ENCODE measurements around the gene FOXK2. TPM values are rescaled to one million over a fixed set of nuclear protein-coding genes. Genes with fewer than 3 reads are reported as not detected.
"Not testable (repeated sequence)": the region's sequence is repeated elsewhere in the genome, so short reads cannot be mapped to it uniquely, and the experiment has no call there.

Gene FOXK2
- total RNA-seq, 2 experiments from 2014 or later, result 49.3 to 60.8 TPM

DNA sequence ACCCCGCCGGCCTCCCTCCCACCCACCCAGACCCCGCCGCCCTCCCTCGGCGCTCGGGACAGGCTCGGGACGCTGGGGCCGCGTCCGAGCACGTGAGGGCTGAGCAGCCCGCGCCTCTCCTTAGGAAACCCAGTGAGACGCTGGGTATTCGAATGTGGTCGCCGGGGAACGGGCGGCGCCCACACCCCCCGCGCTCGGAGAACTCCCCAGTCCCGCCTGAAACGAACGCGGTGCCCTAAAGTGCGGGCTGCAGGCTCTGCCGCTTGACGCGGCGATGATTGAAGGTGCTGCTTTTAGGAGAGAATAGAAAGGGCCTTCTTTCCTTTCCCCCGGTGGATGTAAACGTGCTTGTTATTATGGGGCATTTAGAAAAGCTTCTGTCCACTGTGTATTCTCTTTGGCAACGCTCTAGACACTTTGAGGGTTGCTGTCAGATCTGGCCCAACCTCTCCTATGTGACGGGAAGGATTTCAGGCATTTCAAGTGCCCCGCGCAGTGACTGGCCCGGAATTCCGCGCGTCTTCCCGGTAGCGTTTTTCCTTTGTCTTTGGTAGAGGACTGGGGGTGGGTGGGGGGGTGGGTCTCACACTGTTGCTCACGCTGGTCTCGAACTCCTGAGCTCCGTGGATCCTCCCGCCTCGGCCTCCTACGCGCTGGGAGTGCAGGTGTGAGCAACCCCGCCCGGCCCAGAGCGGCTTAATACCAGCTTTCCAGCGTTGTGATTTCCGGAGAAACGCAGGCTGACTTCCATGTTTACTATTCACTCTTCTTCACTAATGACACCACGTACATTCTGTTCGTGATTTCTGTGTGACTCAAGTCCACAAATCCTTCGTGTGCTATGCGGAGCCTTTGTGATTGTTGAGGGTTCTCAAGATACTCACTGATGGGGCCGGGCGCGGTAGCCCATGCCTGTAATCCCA, 21.8 kb upstream of the FOXK2 start:
- H3K4me1 Mint-ChIP-seq (ENCODE audit: low read depth), result peaks cover 22% of the 10 kb centered on the region
- DNase-seq, result peak; percentile 55
- ChIA-PET POLR2A (interaction anchor here (0.9 to 1.6 kb wide), 5 partner anchors 9 to 49 kb away, joined by 3 to 6 read pairs (median 4); partner anchors contain the start of gene FOXK2), CTCF (interaction anchor here (1.3 to 4.3 kb wide), 2 partner anchors 22 to 57 kb away, joined by 3 to 17 read pairs; partner anchors contain the start of gene FOXK2)
- H3K9me3 Mint-ChIP-seq, result no peaks in the 10 kb centered on the region
- no peaks in the 10 kb centered on the region for H3K27me3 Mint-ChIP-seq
- peak overlapping the region; percentile 81 for H3K27ac Mint-ChIP-seq
- no peaks in the 10 kb centered on the region for H3K36me3 Mint-ChIP-seq
- H3K4me3 Mint-ChIP-seq, result peak overlapping the region; percentile 78
- intact Hi-C loops (cut with micrococcal nuclease), result loop anchor here (1.0 to 5.0 kb wide), 3 partner anchors 22 to 39 kb away; partner anchors contain the start of genes FOXK2 and NARF

DNA sequence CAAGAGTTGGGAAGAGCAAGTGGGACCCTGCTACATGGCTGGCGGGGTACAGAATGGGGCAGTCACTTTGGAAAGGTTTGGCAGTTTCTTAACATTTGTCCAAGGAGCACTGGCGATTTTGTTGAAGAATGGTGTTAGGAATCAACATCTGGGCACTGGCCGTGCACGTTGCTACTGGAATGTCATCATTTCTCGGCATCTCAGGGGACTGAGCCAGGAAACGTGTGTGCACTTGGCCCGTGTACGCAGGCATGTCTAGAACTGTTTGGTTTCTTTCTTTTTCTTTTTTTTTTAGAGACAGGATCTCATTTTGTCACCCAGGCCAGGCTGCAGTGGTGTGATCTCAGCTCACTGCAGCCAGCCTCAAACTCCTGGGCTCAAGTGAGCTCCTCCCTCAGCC, 17.3 kb upstream of the FOXK2 start:
- Mint-ChIP-seq H3K4me1 (ENCODE audit: low read depth) (peaks cover 15% of the 10 kb centered on the region), H3K9me3 (no peaks in the 10 kb centered on the region), H3K27me3 (no peaks in the 10 kb centered on the region), H3K4me3 (no peak overlapping the region), H3K27ac (no peak overlapping the region), H3K36me3 (no peaks in the 10 kb centered on the region)
- intact Hi-C loops (cut with micrococcal nuclease), result no loop called here
- ChIA-PET CTCF (no interaction called here), POLR2A (no interaction called here)
- no peak for DNase-seq

DNA sequence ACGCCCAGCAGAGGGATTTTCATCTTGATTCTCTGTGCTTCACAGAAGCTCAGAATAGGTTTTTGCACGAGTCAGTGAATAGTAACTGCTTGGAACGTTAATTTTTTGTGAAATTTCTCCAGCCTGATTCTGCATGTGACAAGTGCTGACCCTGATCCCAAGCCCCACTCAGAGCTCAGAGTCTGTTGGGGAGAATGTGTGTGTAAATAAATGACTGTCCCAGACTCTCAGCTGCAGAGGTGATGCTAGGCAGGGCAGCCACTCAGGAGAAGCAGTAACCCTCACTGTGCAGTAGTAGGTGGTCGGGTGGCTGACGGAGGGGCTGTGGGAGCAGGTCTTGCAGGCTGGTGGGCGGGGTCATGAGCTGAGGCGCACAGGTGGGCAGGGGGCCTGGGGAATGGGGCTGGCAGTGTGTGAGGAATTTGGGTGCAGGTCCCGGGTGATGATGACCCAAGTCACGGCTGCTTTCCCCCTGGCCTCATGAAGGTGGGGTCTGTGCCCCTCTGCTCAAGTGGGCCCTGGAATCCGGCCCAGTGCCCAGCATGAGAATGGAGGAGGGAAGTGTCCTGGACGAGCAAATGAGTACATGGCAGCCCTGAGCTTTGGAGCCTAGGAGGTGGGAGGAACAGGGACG, 16.3 kb upstream of the FOXK2 start:
- intact Hi-C loops (cut with micrococcal nuclease), result no loop called here
- H3K36me3 Mint-ChIP-seq, result no peaks in the 10 kb centered on the region
- H3K4me3 Mint-ChIP-seq, result no peak overlapping the region
- no peaks in the 10 kb centered on the region for H3K27me3 Mint-ChIP-seq
- ChIA-PET CTCF (interaction anchor here (0.8 kb wide), 1 partner anchor 52 kb away, joined by 4 read pairs; no protein-coding TSS in a partner anchor), POLR2A (interaction anchor here (0.5 kb wide), 1 partner anchor 22 kb away, joined by 3 read pairs; no protein-coding TSS in a partner anchor)
- H3K27ac Mint-ChIP-seq, result no peak overlapping the region
- DNase-seq, result no peak
- peaks cover 9% of the 10 kb centered on the region for H3K4me1 Mint-ChIP-seq (ENCODE audit: low read depth)
- no peaks in the 10 kb centered on the region for H3K9me3 Mint-ChIP-seq

DNA sequence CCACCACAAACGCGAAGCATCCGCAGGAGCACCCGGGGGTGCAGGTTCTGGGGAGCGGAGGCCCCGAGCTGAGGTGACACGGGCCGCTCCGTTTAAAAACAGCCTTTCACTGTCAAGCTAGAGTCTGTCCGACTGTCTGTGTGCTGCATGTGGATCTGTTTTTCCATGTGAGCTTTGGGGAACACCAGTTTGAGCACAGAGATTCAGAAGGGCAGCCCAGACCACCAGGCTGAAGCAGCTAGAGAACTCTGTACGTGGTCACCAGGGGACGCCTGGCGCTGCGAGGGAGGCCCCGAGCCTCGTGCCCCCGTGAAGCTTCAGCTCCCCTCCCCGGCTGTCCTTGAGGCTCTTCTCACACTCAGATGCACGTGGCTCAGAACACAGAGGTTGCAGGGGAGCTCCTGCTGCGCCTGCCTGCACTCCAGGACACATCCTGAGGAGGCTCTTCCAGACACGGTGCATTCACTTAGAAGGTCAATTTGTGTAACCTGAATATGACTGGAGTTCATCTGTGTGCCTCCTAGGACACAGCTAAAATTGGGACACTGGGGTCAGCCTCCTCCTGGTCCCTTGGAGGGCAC, 15.7 kb upstream of the FOXK2 start:
- no peaks in the 10 kb centered on the region for H3K9me3 Mint-ChIP-seq
- H3K36me3 Mint-ChIP-seq, result no peaks in the 10 kb centered on the region
- intact Hi-C loops (cut with micrococcal nuclease), result no loop called here
- POLR2A ChIA-PET, result interaction anchor here (0.5 kb wide), 1 partner anchor 21 kb away, joined by 3 read pairs; no protein-coding TSS in a partner anchor
- peaks cover 9% of the 10 kb centered on the region for H3K4me1 Mint-ChIP-seq (ENCODE audit: low read depth)
- CTCF ChIA-PET, result interaction anchor here (0.8 kb wide), 1 partner anchor 51 kb away, joined by 4 read pairs; no protein-coding TSS in a partner anchor
- no peak overlapping the region for H3K4me3 Mint-ChIP-seq
- DNase-seq, result no peak
- no peak overlapping the region for H3K27ac Mint-ChIP-seq
- H3K27me3 Mint-ChIP-seq, result no peaks in the 10 kb centered on the region

DNA sequence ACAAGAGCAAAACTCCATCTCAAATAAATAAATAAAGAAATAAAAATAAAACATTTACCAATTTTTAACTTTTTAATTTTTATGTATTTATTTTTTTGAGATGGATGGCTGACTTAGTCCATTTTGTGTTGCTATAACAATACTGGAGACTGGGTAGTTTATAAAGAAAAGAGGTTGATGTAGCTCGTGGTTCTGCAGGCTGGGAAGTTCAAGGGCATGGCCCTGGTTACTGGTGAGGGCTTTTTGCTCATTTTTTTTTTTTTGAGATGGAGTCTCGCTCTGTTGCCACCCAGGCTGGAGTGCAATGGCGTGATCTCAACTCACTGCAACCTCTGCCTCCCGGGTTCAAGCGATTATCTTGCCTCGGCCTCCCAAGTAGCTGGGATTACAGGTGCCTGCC, 14.2 kb upstream of the FOXK2 start:
- no peak overlapping the region for H3K4me3 Mint-ChIP-seq
- H3K27me3 Mint-ChIP-seq, result no peaks in the 10 kb centered on the region
- no peak for DNase-seq
- H3K36me3 Mint-ChIP-seq, result no peaks in the 10 kb centered on the region
- peaks cover 6% of the 10 kb centered on the region for H3K4me1 Mint-ChIP-seq (ENCODE audit: low read depth)
- POLR2A ChIA-PET, result interaction anchor here (2.3 kb wide), 1 partner anchor 14 kb away, joined by 15 read pairs; the partner anchor contains the start of gene FOXK2
- intact Hi-C loops (cut with micrococcal nuclease), result no loop called here
- no peak overlapping the region for H3K27ac Mint-ChIP-seq
- CTCF ChIA-PET, result interaction anchor here (1.2 to 1.5 kb wide), 2 partner anchors 14 to 49 kb away, joined by 3 read pairs; partner anchors contain the start of gene FOXK2
- H3K9me3 Mint-ChIP-seq, result no peaks in the 10 kb centered on the region

DNA sequence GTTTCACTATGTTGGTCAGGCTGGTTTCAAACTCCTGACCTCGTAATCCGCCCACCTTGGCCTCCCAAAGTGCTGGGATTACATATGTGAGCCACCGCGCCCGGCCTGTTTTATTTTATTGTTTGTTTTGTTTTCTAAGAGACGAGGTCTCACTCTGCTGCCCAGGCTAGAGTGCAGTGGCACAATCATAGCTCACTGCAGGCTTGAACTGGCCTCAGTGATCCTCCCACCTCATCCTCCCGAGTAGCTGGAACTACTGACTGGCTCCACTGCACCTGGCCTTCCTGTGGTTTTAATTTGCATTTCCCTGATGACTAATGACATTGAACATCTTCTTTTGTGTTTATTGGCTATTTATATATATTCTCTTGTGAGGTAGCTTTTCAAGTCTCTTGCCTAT, 13.1 kb upstream of the FOXK2 start:
- intact Hi-C loops (cut with micrococcal nuclease), result loop anchor here (1.0 kb wide), 1 partner anchor 12 kb away; no protein-coding TSS in a partner anchor
- H3K9me3 Mint-ChIP-seq, result not testable (repeated sequence)

DNA sequence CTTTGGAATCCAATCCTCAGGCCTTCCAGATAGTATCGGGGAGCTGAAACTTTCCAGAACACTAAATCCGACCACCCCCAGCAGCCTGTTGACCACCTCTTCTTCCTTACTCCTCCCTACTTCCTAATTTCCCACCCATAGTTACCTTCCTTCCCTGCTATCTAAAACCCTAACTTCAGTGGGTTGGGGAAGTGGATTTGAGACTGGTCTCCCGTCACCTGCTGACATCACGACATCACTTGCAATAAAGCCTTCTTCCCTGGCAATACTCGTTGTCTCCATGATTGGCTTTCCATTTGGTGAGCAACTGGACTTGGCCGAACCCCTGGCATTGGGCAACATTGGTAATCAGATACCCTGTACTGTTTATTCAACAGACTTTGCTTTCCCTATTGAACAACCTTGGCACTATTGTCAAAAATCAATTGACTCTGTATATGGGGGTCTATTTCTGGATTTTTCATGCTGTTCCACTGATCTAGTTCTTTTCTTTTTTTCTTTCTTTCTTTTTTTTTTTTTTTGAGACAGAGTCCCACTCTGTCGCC, 11.8 kb upstream of the FOXK2 start:
- H3K27me3 Mint-ChIP-seq, result no peaks in the 10 kb centered on the region
- H3K9me3 Mint-ChIP-seq, result no peaks in the 10 kb centered on the region
- peaks cover 12% of the 10 kb centered on the region for H3K4me1 Mint-ChIP-seq (ENCODE audit: low read depth)
- POLR2A ChIA-PET, result interaction anchor here (2.3 kb wide), 1 partner anchor 11 kb away, joined by 15 read pairs; the partner anchor contains the start of gene FOXK2
- no peak for DNase-seq
- intact Hi-C loops (cut with micrococcal nuclease), result no loop called here
- CTCF ChIA-PET, result interaction anchor here (1.0 kb wide), 1 partner anchor 157 kb away, joined by 3 read pairs; no protein-coding TSS in a partner anchor
- H3K27ac Mint-ChIP-seq, result peak overlapping the region; percentile 0
- H3K36me3 Mint-ChIP-seq, result no peaks in the 10 kb centered on the region
- no peak overlapping the region for H3K4me3 Mint-ChIP-seq

More for the DNA sequence above, 13.1 kb upstream of the FOXK2 start:
- ChIA-PET POLR2A (interaction anchor here (0.7 to 2.3 kb wide), 3 partner anchors 8 to 21 kb away, joined by 4 to 15 read pairs (median 5); partner anchors contain the start of gene FOXK2), CTCF (interaction anchor here (0.6 to 1.0 kb wide), 3 partner anchors 80 to 155 kb away, joined by 3 to 9 read pairs (median 3); no protein-coding TSS in a partner anchor)
- not testable (repeated sequence) for H3K4me1 Mint-ChIP-seq (ENCODE audit: low read depth); H3K4me3 Mint-ChIP-seq; H3K36me3 Mint-ChIP-seq; H3K27me3 Mint-ChIP-seq
- DNase-seq, result peak; percentile 81
- H3K27ac Mint-ChIP-seq, result peak overlapping the region; percentile 69

DNA sequence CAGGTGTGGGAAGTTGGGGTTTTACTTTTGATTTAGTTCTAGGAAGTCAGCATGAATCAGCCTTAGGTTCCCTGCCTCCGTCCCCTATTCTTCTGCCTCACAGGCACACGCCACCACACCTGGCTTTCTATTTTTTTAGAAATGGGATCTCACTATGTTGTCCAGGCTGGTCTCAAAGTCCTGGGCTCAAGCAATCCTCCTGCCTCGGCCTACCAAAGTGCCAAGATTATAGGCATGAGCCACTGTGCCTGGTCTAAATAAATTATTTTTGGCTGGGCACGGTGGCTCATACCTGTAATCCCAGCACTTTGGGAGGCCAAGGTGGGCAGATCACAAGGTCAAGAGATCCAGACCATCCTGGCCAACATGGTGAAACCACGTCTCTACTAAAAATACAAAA, 7.9 kb upstream of the FOXK2 start:
- H3K4me3 Mint-ChIP-seq; H3K36me3 Mint-ChIP-seq; CTCF ChIA-PET; DNase-seq; intact Hi-C loops (cut with micrococcal nuclease); H3K4me1 Mint-ChIP-seq (ENCODE audit: low read depth); H3K27me3 Mint-ChIP-seq; H3K27ac Mint-ChIP-seq; H3K9me3 Mint-ChIP-seq: not testable (repeated sequence)
- POLR2A ChIA-PET, result interaction anchor here (1.3 kb wide), 1 partner anchor 8 kb away, joined by 3 read pairs; the partner anchor contains the start of gene FOXK2

DNA sequence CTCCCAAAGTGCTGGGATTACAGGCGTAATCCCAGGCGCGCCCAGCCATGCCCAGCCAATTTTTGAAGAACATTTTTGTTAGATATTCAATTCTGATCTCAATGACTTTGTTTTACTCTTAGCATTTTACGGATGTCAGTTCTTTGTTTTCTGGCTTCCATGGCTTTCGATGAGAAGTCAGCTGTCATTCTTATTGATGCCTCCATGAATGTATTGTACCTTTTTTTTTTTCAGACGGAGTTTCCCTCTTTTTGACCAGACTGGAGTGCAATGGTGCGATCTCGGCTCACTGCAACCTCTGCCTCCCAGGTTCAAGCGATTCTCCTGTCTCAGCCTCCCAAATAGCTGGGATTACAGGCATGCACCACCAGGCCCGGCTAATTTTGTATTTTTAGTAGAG, 5.7 kb upstream of the FOXK2 start:
- intact Hi-C loops (cut with micrococcal nuclease); H3K4me3 Mint-ChIP-seq; CTCF ChIA-PET: not testable (repeated sequence)

DNA sequence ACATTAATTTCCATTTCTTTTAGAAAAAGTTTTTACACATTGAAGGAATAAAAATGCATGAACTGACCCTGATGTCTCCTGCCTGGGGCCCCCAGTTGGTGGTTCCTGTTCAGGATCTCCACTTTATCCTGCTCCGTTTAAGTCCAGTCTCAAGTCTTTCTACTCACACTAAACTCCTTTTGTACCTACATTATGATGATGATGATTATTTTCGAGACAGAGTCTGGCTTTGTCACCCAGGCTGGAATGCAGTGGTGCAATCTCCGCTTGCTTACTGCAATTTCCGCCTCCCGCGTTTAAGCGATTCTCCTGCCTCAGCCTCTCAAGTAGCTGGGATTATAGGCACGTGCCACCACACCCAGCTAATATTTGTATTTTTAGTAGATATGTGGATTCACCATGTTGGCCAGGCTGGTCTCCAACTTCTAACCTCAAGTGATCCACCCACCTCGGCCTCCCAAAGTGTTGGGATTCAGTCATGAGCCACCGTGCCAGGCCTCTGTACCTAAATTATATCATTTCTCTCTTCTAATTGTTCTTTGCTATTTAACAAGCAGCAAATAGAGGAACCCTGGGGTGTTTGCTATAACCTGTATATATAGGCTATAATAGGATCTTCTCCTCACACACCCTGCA, 2.2 kb upstream of the FOXK2 start:
- ChIA-PET CTCF (no interaction called here), POLR2A (interaction anchor here (3.0 kb wide), 1 partner anchor 11 kb away, joined by 15 read pairs; no protein-coding TSS in a partner anchor)
- H3K36me3 Mint-ChIP-seq, result peaks cover 10% of the 10 kb centered on the region
- no peak overlapping the region for H3K27ac Mint-ChIP-seq
- intact Hi-C loops (cut with micrococcal nuclease), result no loop called here
- no peak for DNase-seq
- no peaks in the 10 kb centered on the region for H3K9me3 Mint-ChIP-seq
- H3K4me1 Mint-ChIP-seq (ENCODE audit: low read depth), result peaks cover 12% of the 10 kb centered on the region
- H3K27me3 Mint-ChIP-seq, result no peaks in the 10 kb centered on the region
- H3K4me3 Mint-ChIP-seq, result no peak overlapping the region

More for the DNA sequence above, 5.7 kb upstream of the FOXK2 start:
- DNase-seq; H3K27ac Mint-ChIP-seq; H3K27me3 Mint-ChIP-seq; H3K36me3 Mint-ChIP-seq; H3K4me1 Mint-ChIP-seq (ENCODE audit: low read depth); H3K9me3 Mint-ChIP-seq; POLR2A ChIA-PET: not testable (repeated sequence)

Data from activated CD4-positive, alpha-beta memory T cell treated with anti-CD3 and anti-CD28 coated beads for 36 hours (primary cell).